Activated CD8-positive, alpha-beta memory T cell treated with anti-CD3 and anti-CD28 coated beads for 1 hour (primary cell): ENCODE results near the gene TRABD2B.

ENCODE experiments used
- DNase-seq, 2 donors: peaks; one replicate each; pipeline ENCODE4 v3.0.0-alpha.2; 2020; ENCODE audit warnings: low read depth in 1 of 2; ENCODE audit errors: extremely low read depth in 1 of 2

The TRABD2B gene

DNA sequence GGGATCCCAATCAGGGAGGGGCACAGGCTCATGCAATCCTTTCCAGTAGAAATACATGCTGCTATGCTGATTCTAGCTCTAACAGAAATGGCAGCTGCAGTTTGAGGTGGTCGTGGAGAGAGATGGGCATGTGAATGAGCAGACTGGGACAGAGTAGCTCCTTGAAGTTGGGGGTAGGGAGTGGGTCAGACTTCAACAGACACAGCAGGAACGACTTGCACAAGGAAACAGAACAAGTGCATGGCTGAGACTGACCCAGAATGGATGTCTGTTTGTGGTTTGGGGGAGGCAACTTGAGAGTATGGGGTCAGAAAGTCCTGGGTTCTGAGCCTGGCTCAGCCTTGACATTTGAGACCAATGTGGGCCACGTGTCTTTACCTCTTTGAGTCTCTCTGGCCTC lies 25.1 kb upstream of the TRABD2B start:
- no peak for DNase-seq

DNA sequence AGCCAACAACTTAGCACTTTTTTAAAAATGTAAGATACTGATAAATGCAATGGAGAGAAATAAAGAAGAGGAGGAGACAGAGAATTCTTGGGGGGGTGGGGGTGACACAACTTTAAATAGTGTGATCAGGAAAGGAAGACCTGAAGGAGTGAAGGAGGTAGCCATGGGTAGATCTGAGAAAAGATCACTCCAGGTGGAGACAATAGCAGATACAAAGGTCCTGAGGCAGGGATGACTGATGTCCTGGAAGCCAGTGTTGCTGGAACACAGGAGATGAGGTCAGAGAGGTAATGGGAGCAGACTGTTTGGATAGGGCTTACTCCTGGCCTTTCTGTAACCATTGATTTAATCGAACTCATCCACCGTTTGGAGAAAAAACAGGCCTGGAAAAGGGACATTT lies 24.6 kb upstream of the TRABD2B start:
- no peak for DNase-seq

DNA sequence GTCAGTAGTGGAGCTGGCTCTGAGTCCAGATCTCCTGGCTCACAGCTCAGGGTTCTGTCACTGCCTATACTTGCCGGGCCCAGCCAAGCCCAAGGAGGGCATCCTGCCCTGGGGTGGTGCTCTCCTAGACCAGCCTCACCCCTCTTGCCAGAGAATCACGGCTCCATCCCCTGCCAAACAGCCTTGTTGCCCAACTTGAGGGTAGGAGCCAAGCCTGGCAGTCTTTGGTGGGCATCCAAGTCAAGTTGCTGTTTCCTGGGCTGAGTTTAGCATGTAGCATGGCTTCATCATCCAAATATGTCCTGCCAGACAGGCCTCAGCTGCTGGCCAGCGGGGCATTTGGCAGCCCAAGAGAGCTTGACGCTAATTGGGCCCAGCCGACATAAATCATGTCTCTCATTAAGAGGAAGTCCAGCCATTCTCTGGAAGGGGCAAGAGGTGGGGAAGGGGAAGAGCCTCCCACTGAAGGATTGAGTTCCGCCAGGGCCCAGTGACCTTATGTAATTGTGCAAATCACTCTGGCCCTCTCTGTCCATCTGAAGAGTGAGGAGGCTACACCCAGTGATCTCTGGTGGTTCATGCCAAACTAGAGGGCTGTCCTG lies 22.6 kb upstream of the TRABD2B start:
- DNase-seq = no peak

DNA sequence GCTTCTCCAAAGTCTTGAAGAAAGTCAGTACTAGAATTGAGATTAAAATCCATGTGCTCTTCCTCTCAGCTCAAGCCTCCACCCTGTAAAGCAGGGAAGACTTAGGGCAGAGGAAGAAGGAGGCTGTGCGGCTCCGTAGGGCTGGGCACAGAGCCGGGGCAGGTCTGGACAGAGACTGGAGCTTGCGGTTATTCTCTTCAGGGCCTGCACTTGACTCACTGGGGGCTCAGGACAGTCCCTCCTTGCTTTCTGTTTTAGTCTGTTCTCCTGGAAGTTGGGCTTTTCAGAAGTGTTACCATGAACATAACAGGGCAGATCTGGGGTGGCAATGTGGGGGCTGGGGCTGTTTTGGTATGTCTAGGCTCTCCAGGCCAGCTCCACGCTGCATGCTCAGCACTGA lies 21.6 kb upstream of the TRABD2B start:
- DNase-seq = no peak

DNA sequence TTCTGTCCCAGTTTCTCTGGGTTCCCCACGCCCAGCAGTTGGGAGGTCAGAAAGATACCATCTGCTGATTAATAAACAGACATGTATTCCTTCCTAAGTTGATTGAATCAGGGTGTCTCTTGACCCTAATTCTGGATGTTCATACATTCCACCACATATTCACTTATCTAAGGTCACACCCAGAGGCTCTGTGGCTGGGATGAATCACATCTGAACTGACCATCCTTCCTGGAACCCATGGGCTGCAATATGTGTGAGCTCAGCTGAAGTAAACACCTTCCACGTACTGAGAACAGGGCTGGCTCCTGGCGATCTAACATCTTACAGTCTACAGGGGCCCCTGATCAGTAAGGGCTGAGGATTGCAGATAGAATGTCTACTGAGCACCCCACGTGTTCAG lies 20.5 kb upstream of the TRABD2B start:
- DNase-seq = no peak

DNA sequence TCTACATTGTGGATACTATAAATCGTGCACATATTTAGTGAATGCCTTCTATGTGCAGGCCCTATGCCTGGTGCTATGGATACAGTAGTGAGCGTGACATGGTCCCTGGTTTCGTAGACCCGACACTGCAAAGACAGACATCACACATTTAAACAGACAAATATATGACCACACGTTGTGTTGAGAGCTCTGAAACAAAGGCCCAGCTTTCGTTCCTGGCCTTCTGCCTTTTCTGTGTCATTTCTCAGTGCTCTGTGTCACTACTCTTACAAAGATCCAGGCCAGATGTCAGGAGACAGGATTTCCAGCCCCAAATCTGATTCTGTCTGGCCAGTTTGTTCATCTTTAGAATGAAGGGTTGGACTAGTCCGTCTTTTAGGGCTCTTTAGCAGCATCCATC lies 19.3 kb upstream of the TRABD2B start:
- no peak for DNase-seq

DNA sequence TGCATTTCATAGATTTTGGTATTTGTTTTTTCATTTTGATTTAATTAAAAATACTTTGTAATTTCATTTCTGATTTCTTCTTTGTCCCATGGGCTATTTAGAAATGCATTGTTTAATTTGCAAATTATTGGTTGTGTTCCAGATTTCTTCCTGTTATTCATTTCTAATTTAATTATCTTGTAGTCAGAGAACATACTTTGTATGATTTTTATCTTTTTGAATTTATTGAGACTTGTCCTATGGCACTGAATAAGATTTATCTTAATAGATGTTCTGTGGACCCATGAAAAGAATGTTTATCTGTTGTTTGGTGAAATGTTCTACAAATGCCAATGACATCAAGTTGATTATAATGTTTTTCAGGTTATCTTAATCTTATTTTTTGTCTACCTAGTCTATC lies 16.1 kb upstream of the TRABD2B start:
- DNase-seq = no peak

DNA sequence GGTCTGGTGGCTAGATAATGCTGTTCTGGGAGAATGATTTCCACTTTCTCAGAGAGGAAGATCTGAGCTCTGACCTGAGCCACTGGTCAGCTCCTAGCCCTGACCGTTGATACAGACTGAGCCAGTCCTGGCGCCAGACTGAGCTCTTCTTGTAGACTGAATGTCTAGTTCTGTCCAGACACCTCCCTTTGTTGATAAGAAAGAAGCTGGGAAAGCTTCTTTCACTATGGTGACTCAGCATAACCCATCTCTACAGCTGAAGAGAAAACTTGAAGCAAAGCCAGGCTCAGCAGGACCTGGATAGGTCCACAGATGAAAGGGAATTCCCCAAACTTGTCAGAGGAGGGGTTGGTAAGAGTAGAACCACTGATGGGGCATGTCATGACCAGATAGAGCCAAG lies 9.9 kb upstream of the TRABD2B start:
- DNase-seq = no peak

DNA sequence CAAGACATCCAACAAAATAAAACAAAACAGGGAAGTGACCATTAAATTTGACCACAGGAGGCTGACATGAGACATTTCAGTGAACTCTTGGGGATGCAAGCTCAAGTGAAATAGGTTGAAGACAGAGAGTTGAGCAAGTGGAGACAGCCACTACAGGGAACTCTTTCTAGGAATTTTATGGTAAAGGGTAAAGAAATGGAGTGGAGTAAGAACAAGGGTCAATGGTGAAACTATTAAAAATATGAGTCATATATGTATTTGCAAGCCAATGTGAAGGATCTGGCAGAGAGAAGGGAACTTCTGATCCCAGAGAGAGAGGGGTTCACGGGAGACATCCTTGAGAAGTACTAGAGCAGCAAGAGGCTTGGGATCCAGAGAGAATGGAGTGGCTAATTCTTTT lies 9.1 kb upstream of the TRABD2B start:
- no peak for DNase-seq

DNA sequence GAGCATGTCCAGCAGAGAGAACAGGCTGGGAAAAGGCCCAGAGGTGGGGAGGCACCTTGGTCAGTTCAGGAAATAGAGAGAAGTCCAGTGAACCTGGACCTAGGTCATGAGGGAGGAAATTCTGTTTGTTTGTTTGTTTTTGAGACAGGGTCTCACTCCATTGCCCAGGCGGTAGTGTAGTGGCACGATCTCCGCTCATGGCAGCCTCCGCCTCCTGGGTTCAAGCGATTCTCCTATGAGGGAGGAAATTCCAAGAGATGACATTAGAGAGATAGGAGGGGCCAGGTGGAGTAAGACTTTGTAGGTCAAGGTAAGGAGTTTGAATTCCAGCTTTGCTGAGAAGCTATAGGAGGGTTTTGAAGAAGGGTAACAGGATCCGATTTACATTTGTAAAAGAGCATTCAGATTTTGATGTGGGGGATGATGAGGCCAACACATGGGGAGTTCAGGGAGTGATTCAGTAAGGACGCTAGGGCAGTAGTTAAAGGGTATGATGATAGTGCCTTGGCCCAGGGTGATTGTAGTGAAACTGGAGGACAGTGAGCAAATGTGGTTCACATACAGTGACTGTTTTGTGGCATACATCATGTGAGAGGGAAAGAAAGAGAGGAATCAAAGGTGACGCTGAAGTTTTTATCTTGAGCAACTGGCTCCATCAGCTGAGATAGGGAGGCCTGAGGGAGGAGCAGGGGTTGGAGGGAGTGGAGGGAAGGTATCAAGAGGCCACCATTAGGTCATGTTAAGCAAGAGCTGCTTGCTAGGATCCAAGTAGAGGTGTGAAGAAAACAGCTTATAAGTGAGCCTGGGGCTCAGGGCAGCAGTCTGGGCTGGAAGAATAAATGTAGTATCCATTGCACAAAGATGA lies 8.3 kb upstream of the TRABD2B start:
- DNase-seq = no peak

DNA sequence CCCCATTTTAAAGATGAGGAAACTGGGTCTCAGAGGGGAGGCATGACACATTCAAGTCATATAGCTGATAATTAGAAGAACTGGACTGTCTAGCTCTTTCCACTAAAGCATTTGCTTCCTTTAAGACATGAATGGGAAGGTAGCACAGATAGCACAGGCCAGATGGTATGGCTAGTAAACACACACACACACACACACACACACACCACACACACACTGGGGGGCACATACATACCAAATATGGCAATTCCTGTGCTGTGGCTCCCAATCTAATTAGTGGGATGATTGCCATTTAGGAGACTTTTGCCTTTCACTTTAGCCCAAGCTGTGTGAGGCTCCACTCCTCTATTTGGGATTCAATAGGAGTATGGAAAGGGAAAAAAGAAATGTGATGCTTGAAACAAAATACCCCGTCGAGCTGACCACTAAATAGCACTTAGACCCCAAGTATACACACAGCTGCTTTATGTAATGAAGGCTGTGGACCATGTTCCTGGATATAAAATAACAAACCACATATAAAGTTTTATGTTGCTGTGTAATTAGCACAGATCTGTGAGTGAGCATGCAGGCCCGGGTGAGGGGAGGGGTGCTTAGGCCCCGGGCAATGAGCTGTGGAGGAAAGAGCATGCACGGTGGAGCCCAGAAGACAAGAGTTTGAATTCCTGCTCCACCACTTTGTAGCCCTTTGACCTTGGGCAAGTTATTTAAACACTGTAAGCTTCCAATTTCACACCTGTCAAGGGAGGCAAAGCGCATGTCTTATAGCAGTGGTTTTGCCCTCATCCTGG lies 6.8 kb upstream of the TRABD2B start:
- DNase-seq = no peak

DNA sequence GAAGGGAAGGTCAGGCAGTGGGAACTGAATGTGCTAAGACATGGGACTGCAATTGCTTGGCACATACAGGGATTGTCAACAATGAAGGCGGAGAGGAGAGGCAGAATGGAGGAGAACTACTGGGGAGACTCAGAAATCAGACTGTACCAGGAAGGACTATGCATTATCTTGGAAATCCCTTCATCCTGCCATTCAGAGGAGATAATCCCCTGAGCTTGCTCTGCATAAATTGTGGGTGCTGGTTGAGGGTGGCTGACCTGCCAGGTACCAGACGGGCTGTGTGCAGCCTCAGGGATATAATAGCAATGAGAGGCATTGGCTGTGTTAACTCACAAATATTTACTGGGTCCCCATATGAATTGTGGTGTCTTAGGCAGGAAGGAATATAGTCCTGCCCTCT lies 5.0 kb upstream of the TRABD2B start:
- no peak for DNase-seq

DNA sequence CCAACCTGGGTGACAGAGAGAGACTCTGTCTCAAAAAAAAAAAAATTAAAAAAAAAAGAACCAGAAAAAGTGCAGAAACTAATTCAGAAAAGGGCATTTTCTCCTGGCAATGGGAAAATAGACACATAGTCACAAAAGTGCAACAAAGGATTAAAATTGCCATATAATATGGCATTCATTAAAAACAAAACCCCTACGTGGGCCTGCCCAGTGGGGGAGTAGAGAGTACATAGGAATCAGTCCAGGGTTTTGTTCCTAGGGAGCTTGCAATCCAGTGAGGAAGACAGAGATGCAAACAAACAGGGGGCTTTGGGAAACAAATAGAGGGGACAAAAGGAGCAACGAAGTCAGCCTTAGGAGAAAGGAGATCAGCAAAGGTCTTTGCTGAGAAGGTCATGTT lies 4.5 kb upstream of the TRABD2B start:
- no peak for DNase-seq

DNA sequence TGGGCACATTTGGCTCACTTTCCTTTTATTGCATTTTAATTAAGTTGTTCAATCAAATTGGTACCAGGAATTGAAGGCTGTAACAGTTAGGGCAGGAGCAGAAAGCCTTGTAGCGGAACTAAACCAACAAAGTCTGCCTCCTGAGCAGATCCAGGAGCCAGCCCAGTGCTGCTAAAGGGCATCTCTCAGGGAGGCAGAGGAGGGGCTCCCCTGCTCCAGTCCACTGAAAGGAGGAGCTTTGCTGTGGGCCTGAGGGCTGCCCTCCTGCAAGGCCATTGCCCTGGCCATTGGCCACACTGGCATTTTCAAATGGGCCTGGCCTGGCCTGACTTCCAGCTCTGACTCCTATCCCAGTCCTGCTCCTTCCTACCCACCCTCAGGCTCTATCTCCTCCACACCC lies 3.7 kb upstream of the TRABD2B start:
- no peak for DNase-seq

DNA sequence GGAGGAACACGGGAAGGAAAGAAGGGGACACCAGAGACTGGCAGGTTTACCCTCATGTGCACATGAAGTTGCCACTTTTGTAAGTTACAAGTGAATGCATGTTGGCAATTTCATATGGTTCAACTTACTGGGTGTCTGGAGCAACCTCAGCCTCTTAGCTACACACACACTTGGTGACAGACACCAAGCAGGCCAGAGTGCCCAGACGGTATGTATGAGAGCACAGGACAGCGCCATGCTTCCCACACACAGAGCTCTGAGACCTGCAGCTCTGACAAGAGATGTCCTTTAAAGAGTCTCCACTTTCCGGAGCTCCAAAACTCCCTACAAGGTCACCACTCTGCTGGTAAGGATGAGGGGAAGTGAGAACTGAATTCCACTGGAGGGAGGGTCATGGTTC lies 1.9 kb upstream of the TRABD2B start:
- DNase-seq = no peak

DNA sequence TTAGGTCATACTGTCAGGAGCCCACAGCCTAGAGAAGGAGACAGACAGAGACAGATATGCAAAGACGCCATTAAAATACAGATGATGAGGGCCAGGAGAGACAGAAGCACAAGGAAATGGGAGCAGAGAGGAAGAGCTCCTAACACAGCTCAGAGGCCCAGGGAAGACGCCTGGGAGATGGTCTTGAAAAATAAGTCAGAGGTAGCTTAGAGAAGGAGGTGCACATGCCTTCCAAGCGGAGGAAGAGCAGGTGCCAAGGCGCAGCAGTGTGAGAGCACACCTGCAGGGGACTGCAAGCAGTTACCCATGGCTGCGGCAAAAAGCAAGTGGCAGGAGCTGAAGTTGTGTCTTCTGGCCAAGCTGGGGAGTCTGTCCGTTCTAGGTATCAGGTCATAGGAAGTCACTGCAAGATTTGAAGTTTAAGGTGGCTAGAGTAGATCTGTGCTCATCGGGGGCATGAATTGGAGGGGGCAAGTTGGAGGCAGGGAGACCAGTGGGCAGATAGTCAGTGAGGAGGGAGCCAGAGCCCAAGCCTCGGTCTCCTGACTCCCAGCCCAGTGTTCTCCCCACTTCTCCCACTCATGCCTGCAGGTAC lies 1.3 kb upstream of the TRABD2B start:
- DNase-seq = no peak

DNA sequence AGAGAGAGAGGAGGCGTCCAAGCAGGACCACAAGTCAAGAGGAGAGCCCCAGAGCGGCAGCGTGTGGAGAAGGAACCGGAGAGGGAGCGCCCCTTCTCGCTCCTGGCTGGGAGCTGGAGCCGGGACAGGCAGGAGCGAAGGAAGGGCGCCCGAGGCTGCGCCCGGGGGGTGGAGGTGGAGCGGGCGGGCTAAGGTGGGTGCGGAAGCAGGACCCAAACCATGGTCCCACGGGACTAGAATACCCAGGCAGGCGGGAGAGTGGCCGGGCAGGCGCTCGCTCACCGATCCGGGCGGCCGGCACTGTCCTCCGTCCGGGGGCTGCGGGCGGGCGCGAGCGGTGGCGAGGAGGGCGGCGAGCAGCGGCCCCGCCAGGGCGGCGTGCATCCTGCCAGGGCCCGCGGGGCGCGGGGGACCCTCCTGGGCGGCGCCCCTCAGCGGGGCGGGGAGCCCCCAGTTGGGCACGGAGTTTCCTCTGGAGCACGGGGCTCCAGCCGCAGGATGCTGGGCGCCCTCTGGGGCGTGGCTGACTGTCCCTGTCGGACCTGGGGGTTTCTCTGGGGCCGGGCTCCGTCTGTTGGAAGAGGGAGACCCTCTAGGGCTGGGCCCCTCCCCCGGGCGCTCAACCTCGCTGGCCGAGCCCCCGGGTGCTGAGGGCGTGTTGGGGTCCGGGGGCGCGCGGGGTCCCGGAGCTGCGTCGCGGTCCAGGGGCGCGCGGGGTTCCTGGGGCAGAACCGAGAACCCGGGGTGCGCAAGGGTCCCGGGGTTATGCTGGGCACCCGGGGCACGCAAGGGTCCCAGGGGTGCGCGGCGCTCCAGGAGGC lies 569 bp downstream of the TRABD2B start:
- no peak for DNase-seq

DNA sequence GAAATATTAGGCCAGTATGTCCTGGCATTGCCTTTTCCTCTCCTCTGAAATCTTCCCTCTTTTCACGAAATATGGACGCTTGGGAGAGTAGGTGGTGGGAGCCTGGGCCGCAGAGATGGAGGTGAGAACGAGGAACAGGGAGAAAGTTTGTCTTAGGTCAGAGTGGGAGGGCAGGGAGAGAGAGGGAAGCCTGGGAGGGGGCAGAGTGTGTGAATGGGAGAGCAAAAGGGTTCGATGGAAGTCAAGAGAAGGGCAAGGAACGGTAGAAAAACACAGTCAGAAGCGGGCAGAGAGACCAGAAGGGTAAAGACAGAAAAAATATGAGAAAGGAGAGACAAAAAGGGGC lies 1.2 kb downstream of the TRABD2B start:
- DNase-seq = no peak

DNA sequence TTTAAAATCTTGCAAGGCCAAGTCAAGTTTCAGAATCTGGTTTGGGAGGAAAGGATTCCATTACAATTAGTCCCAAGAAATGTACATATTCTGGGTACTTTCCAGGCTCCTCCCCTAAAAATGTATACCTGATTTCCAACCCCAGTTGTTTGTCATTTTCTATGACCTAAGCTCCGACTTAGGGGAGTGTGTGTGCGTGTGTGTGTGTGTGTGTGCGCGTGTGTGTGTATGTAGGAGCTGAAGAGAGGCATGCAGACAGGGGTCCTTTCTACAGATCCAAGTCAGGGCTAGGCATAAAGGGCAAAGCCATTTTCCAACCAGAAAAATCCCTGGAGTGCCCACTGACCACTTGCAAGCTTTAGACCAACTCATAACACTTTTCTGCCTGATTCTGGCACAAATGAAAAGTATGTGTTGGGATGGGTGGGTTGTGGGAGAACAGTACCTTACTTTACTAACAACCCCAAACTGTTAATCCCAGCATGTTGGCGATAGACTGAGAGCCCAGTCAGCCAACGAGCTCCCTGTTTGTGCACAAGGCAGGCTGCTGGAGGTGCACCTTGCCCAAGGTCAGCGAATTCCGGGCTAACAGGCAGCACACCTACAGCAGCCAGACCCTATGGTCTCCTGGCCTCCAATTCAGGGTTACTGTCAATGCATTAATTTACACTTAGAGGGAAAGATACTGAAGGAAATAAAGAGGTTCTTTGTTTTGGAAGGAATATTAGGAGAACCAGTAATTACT lies 1.7 kb downstream of the TRABD2B start:
- DNase-seq = no peak
